Superior temporal gyrus (tissue), 1 donor: ENCODE data around the gene RIN3.

Source experiments
- DNase-seq: peaks from one replicate; pipeline ENCODE4 v3.0.0-alpha.2; 2016; ENCODE audit errors: extremely low spot score

Gene RIN3

GRCh38 chr14:92507174-92507768 lies 6.3 kb upstream of the RIN3 start:
- DNase-seq: no peak

- DNase-seq: no peak
These were observed 2.6 kb upstream of the RIN3 start for GRCh38 chr14:92510972-92511371.

GRCh38 chr14:92511453-92512238 lies 1.9 kb upstream of the RIN3 start:
- no peak for DNase-seq

GRCh38 chr14:92512807-92513203 lies 776 bp upstream of the RIN3 start:
- DNase-seq: no peak

GRCh38 chr14:92513966-92514843 lies 624 bp downstream of the RIN3 start:
- no peak for DNase-seq

- DNase-seq: no peak
These were observed 1.4 kb downstream of the RIN3 start for GRCh38 chr14:92514844-92515514.

- DNase-seq: no peak
These were observed 2.2 kb downstream of the RIN3 start for GRCh38 chr14:92515546-92516343.

- no peak for DNase-seq
These were observed 2.9 kb downstream of the RIN3 start for GRCh38 chr14:92516344-92516965.

GRCh38 chr14:92516966-92517506 lies 3.5 kb downstream of the RIN3 start:
- no peak for DNase-seq

- no peak for DNase-seq
These were observed 4.2 kb downstream of the RIN3 start for GRCh38 chr14:92517761-92518160.

- no peak for DNase-seq
These were observed 5.9 kb downstream of the RIN3 start for GRCh38 chr14:92519246-92520101.

- DNase-seq: no peak
These were observed 6.8 kb downstream of the RIN3 start for GRCh38 chr14:92520102-92521057.

- DNase-seq: no peak
These were observed 7.5 kb downstream of the RIN3 start for GRCh38 chr14:92521058-92521415.

GRCh38 chr14:92523752-92524151 lies 10.2 kb downstream of the RIN3 start:
- no peak for DNase-seq

GRCh38 chr14:92524602-92525185 lies 11.1 kb downstream of the RIN3 start:
- no peak for DNase-seq

GRCh38 chr14:92525322-92526095 lies 11.9 kb downstream of the RIN3 start:
- no peak for DNase-seq

GRCh38 chr14:92527721-92528120 lies 14.1 kb downstream of the RIN3 start:
- DNase-seq: no peak
